Measurements from ENCODE around the gene BHLHE23.
"Not testable (repeated sequence)": the region's sequence is repeated elsewhere in the genome, so short reads cannot be mapped to it uniquely, and the experiment has no call there.

The BHLHE23 gene

DNA sequence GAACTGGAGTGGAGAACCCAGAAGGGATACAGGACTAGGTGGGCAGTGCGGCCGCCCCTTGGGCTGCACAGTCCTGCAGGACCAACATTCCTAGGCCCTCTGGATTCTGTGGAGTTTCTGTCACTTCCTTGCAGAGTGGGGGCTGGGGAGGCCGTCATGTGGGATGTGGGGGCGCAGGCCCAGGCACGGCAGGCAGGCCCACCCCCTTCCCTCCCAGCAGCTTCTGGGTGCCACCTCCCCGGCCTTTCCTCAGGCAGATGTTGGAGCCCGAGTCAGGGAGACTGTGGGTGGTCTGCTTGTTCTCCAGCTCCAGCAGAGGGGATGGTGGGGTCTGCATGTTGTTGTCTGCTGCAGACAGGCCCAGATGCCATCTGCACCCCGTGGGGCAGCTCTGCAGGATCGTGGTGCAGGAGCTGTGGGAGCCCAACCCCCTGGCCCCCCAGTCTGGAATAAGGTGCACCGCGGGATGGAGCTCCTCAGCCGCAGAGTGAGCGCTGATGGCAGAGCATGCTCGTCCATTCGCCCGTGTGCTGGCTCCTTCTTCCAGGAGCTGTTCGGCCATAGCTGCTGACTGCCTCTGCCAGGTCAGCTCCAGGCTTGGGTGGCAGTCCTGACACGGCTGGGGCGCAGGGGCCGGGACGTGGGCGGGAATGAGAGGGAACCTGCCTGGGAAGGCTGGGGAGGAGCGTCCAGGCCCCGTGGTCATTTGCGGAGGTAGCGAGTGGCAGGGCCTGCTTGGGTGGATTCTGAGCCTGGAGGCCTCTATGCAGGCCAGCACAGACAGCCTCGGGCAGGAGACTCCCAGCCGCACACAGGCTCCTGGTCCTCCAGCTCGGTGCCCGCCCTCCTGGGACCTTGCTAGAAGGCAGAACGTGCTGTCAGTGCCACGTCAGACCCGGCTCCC is 36.2 kb downstream of the BHLHE23 start:
- no peak for DNase-seq

DNA sequence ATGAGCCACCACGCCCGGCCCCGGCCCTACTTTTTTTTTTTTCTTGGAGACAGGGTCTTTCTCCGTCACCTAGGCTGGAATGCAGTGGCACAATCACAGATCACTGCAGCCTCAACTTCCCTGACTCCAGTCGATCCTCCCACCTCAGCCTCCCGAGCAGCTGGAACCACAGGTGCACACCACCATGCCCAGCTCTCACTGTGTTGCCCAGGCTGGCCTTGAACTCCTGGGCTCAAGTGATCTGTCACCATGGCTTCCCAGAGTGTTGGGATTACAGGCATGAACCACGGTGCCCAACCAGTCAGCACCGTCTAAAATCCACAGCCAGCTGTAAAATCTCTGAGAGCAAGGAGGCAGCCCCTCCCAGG is 36.8 kb downstream of the BHLHE23 start:
- DNase-seq = no peak

DNA sequence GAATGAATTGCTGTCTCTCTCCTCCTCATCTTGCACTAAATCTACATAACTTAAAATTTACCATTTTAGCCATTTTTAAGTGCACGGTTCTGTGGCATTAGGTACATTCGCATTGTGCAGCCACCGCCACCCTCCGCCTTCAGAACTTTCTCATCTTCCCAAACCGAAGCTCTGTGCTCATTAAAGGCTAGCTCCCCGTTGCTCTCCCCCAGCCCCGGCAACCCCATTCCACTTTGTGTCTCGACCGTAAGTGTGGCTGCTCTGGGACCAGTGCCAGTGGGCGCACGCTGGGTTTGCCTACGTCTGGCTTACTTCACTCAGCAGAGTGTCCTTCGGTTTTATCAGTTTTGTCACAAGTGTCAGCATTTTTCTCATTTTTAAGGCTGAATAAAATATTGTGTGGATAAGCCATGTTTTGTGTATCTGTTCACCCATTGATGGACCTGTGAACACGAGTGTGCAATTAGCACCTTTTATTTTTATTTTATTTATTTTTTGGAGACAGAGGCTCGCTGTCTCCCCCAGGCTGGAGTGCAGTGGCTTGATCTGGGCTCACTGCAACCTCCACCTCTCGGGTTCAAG is 37.5 kb downstream of the BHLHE23 start:
- DNase-seq = no peak

DNA sequence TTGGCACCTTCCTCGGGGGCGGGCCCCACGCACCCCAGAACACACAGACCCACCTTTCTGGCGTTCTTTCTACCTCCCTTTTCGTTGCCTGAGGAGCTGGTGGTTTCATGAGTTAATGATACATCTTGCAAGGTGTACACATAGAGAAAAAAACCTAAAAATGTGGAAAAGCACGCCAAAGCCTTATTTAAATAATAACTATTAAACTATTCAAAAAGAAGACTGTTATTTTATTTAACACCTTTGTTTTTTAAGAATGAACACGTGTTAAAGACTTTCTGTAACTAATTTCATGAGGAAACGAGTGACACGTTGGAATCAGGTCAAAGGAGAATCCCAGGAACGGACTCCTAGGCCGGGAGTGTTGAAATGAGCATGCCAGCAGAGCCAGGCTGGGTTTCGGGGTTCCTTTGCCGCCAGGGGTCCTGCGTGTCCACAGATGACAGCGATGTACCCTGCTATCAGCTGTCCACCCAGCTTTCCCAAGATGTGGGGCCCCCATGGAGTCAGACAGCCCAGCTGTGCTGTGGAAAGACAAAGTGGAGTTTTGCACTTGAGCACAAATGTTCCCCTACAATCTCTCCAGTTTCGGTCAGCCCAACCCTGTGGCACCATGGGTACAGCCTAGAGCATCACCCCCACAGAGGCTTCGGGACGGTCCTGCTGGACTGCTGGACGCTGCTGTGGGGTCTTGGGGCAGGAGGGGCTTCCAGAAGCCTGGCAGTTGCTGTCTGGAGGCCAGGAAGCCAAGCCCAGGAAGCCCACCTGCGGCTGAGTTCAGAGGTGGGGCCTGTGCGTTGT is 38.2 kb downstream of the BHLHE23 start:
- no peak for DNase-seq

GRCh38 chr20:62967628-62968351 is 39.0 kb downstream of the BHLHE23 start:
- DNase-seq = no peak

DNA sequence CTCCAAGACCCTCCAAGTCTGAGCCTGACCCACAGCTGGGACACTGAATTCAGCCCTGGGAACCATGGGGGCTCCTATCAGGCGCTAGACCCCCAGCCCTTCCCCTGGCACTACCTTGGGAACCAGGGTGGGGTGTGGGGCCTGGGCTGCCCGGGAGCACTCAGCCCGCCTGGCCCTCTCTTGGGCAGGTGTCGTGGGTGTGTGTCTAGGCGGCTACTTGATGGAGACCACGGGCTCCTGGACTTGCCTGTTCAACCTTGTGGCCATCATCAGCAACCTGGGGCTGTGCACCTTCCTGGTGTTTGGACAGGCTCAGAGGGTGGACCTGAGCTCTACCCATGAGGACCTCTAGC is 39.6 kb downstream of the BHLHE23 start:
- no peak for DNase-seq

DNA sequence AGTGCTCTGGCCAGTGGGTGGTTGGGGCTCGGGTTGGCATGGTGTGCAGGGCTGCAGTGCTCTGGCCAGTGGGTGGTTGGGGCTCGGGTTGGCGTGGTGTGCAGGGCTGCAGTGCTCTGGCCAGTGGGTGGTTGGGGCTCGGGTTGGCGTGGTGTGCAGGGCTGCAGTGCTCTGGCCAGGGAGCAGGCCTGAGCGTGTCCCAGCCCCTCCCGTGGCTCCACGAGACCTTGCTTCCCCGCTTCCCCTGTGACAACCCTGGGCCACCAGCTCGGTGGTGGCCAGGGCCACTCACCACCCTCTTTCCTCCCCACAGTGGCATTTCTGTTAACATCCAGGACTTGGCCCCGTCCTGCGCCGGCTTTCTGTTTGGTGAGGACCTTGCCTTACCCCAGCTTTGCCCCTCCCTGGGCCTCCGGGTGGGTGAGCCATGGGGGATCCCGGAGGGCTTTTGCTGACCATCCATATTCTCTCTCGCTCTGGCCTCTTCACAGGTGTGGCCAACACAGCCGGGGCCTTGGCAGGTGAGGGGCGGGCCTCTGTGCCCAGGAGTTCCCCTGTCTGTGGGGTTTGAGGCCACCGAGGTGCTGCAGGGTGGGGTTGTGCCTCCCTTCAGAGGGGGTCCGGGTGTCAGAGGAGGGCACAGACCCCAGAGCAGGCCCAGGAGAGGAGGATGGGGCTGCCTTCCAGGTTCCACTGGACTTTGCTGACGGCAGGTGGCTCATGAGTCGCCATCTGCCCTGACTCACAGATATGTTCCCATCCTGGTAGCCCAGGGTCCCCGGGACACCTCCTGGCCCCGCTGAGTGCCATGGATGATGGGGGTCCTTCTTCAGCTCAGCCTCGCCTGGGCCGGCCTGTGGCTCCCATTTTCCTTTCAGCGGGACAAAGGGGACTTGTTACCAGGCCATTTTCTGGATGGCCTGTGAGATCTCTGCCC is 40.3 kb downstream of the BHLHE23 start:
- no peak for DNase-seq

- DNase-seq = no peak
These were observed 41.4 kb downstream of the BHLHE23 start for GRCh38 chr20:62965363-62965771.

DNA sequence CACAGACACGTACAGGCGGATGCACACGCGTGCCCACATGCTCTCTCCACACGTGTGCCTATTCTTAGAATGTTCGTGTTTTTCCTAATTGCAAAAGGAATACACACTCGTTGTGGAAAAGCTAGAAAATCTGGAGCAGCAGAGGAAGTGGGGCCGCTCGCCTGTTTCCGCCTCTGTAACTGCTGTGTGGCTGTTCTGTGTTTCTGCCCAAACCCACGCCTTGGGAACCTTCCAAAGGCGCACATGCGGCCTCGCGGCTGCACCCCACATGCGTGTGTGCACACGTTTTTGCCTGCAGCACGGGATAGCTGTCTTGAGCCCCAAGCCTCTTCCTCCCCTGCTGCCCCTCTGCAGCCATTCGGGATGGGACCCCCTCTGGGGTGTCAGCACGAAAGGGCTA is 42.1 kb downstream of the BHLHE23 start:
- no peak for DNase-seq

- no peak for DNase-seq
These were observed 43.0 kb downstream of the BHLHE23 start for GRCh38 chr20:62963614-62964397.

DNA sequence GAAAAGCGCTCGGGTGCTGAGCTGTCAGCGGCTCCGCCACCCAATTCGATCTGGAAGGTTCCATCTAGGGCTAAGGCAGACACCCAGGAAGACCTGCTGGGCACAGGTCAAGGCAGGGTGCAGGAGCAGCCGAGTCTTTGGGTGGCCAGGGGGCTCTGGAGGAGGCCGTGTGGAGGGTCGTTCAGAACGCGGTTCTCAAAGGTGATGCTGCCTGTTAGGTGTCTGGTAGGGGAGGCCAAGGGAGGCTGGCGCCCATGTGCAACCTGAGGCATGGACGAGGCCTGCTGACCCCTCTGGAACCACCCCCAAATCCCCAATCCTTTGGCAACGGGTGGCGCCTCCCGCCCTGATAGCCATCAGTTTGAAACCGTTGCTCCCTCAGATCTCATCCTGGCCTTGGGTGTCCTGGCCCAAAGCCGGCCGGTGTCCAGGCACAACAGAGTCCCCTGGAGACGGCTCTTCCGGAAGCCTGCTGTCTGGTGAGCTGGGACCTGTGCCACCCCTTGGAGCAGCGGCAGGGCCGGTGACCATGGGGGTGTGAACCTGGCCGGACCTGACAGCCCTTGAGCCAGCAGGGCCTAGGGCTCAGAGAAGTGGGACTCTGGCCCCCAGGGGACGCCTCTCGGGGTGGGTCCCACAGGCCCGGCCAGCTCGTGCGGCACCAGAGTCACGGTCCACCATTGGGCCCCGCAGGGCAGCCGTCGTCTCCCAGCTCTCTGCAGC is 43.7 kb downstream of the BHLHE23 start:
- DNase-seq = no peak

- DNase-seq = no peak
These were observed 44.4 kb downstream of the BHLHE23 start for GRCh38 chr20:62962221-62962879.

DNA sequence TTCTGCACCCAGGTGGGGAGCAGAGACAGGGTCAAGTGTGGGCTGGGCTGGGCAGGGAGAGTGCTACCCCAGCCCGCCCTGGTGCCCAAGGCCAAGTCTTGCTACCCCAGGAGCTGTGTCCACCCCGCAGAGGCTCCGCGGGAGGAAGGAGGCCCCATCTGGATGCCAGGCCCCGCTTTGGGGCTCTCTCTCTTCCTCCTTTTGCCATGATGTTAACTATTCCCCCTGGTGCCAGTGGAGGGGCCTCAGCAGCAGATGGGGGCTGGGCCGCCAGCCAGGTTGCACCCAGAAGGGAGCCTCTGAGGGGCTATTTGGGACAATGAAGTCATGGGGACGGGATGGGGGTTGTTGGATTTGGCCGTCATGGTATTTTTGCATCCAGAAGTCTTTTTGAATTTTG is 45.0 kb downstream of the BHLHE23 start:
- no peak for DNase-seq

DNA sequence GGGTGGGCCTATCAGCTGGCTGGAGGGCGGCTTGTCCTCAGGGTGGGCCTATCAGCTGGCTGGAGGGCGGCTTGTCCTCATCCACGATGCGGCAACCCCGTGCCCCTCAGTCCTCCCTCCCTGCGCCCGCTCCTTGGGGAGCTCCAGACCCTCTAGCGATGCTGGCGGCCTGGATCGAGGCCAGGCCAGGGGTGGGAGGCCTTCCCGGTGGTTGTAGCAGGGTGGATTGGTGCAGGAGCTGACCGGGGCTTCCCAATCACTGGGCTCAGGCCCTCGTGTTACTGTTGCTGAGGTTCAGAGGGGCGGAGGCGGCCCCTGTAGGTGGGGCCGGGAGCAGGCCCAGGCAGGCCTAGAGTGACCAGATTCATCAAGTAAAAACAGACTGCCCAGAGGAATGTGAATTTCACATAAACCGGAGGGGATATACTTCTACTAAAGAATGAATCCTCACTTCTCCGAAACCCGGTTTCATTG is 45.4 kb downstream of the BHLHE23 start:
- DNase-seq = no peak

DNA sequence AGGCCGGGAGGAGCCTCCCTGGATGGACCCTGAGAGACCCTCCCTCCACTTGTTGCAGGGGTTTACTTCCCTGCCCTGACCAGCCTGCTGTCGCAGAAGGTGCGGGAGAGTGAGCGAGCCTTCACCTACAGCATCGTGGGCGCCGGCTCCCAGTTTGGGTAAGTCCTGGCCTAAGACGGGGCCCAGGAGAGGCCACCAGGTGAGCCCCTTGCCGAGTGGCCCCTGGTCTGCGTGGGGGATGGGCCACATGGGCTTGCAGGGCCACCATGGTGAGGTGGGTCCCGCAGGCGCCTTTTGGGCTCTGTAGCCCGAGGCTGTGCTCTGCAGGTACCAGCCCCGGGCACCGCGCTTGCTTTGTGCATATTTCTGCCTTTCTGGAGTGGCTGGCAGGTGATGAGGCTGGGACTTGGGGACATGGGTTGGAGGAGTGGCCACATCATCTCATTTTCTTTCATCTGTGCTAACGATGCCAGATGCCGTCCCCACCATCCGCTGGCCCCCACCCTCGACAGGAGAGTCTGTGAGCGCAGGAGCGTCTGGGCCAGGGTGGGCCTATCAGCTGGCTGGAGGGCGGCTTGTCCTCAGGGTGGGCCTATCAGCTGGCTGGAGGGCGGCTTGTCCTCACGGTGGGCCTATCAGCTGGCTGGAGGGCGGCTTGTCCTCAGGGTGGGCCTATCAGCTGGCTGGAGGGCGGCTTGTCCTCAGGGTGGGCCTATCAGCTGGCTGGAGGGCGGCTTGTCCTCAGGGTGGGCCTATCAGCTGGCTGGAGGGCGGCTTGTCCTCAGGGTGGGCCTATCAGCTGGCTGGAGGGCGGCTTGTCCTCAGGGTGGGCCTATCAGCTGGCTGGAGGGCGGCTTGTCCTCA is 46.1 kb downstream of the BHLHE23 start:
- not testable (repeated sequence) for DNase-seq

GRCh38 chr20:62959998-62960436 is 46.7 kb downstream of the BHLHE23 start:
- no peak for DNase-seq

DNA sequence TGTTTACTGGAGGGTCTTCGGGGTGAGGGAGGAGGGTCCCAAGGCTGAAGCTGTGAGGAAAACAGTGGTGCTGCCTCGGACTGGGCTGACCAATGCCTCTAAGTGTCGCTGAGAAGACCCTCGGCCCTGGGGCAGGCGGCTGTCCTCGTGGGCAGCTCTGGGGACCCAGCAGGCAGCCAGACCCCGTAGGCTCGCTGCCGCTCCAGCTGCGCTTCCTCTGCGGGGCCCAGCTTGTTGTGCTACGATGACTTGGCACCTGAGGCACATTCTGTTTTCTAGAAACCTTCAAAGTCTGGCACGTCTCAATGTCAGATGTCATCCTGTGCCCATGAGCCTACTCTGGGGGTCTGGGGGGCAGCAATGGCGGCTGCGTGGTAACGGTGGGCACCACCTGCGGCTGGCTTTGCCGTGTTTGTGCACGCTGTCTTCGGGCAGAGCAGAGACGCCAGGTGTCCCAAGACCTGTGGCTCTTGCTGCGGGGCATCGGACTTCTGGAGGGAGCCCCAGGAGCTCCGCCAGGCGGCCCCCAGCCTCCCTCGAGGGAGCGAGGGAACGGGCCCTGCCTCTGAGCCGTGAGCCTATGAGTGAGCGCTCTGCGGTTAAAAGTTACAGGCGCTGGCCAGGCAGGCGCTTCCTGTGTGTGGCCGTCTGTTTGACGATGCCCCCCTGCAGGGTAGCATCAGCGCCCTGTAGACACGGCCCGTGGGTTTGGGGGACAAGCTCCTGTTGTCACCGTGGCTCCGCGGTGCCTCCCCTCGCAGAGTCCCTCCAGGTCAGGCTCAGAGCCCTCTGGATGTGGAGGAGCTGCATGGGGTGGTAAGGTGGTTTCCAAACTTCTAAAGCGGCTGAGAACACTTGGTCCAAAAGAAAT is 47.4 kb downstream of the BHLHE23 start:
- DNase-seq = no peak
